Naive thymus-derived CD4-positive, alpha-beta T cell (primary cell): ENCODE results near the gene DCXR. TPM values are rescaled to one million over a fixed set of nuclear protein-coding genes. Genes with fewer than 3 reads are reported as not detected.

Experiments used
- ATAC-seq: fragments of 150-1000 bp; cut with Tn5 transposase; 2 replicates; pipeline ENCODE4 v1.10.0; 2021; ENCODE audit warnings: mild to moderate bottlenecking, moderate library complexity
- CTCF ChIA-PET: fragments of 350-600 bp; sonication (Branson Sonifier 250); formaldehyde crosslinking; loops from one replicate; lab custom pipeline; 2021; ENCODE audit warnings: antibody characterized with exemption; lab: Charles Lee
- POLR2A ChIA-PET: fragments of 350-600 bp; sonication (Branson Sonifier 250); formaldehyde crosslinking; loops from one replicate; lab custom pipeline; 2021; ENCODE audit warnings: antibody characterized with exemption, inconsistent platforms; lab: Charles Lee
- DNase-seq, 9 donors: peaks; one replicate each; pipeline versions ENCODE4 v3.0.0 to v3.0.0-alpha.2; 2020 to 2022; ENCODE audit warnings: mixed read lengths in 1 of 9
- H3K27ac ChIP-seq: one replicate; pipeline ENCODE4 v1.7.0; 2013; ENCODE audit warnings: mild to moderate bottlenecking, low read depth, low read length, moderate library complexity
- H3K27me3 ChIP-seq, 2 donors: one replicate each; pipeline ENCODE4 v1.7.0; 2013; ENCODE audit warnings: low read length in 2 of 2, mild to moderate bottlenecking in 2 of 2, moderate library complexity in 2 of 2; ENCODE audit not compliant: control insufficient read depth in 2 of 2, insufficient read depth in 2 of 2
- H3K36me3 ChIP-seq, 3 experiments: 1 replicate in 2 of 3; 2 replicates in 1 of 3; pipeline ENCODE4 v1.7.0; 2013; ENCODE audit warnings: low read length in 3 of 3, mild to moderate bottlenecking in 3 of 3, moderate library complexity in 1 of 3; ENCODE audit not compliant: insufficient read depth in 3 of 3, control insufficient read depth in 2 of 3
- H3K4me1 ChIP-seq, 2 donors: one replicate each; pipeline ENCODE4 v1.7.0; 2013; ENCODE audit warnings: low read length in 2 of 2, mild to moderate bottlenecking in 2 of 2, moderate library complexity in 1 of 2; ENCODE audit not compliant: control insufficient read depth in 2 of 2, insufficient read depth in 2 of 2
- H3K4me3 ChIP-seq: 2 replicates; pipeline ENCODE4 v1.7.0; 2013; ENCODE audit warnings: mild to moderate bottlenecking, low read length
- H3K9me3 ChIP-seq, 3 experiments: 1 replicate in 2 of 3; 2 replicates in 1 of 3; pipeline ENCODE4 v1.7.0; 2013; ENCODE audit warnings: low read length in 3 of 3; ENCODE audit not compliant: control insufficient read depth in 2 of 3
- H3K27ac Mint-ChIP-seq, 9 donors: one replicate each; pipeline ENCODE4 v1.8.0; 2020 to 2022; ENCODE audit warnings: mixed read lengths in 9 of 9, mild to moderate bottlenecking in 8 of 9, moderate library complexity in 5 of 9, inconsistent platforms in 2 of 9
- H3K27me3 Mint-ChIP-seq, 5 donors: one replicate each; pipeline ENCODE4 v1.8.0; 2021 to 2022; ENCODE audit warnings: mixed read lengths in 5 of 5, mild to moderate bottlenecking in 1 of 5
- H3K36me3 Mint-ChIP-seq, 5 donors: one replicate each; pipeline ENCODE4 v1.8.0; 2020 to 2022; ENCODE audit warnings: mixed read lengths in 5 of 5, mild to moderate bottlenecking in 3 of 5, inconsistent platforms in 1 of 5
- H3K4me1 Mint-ChIP-seq, 7 donors: one replicate each; pipeline ENCODE4 v1.8.0; 2020 to 2022; ENCODE audit warnings: mixed read lengths in 7 of 7, mild to moderate bottlenecking in 3 of 7, inconsistent platforms in 1 of 7
- H3K4me3 Mint-ChIP-seq, 10 donors: one replicate each; pipeline ENCODE4 v1.8.0; 2020 to 2022; ENCODE audit warnings: mild to moderate bottlenecking in 10 of 10, mixed read lengths in 10 of 10, moderate library complexity in 6 of 10, inconsistent platforms in 2 of 10
- H3K9me3 Mint-ChIP-seq, 11 donors: one replicate each; pipeline ENCODE4 v1.8.0; 2020 to 2022; ENCODE audit warnings: mixed read lengths in 11 of 11, mild to moderate bottlenecking in 4 of 11, inconsistent platforms in 1 of 11, moderate library complexity in 1 of 11
- intact Hi-C, 2 donors: fragments of 100-400 bp; cut with micrococcal nuclease; formaldehyde crosslinking; loops; one replicate each; pipeline ENCODE4 v1.15.1; 2023
- polyA plus RNA-seq, 2 donors: library from polyadenylated mRNA; unstranded; fragments of 300-500 nt; fragmentation: Illumina TruSeq; gene quantifications; one replicate each; pipeline ENCODE4 v1.2.3, GENCODE V29; 2021
- total RNA-seq, 6 experiments: library from RNA in 5 of 6; stranded (reverse) in 5 of 6; gene quantifications; 1 replicate in 5 of 6; 2 replicates in 1 of 6; pipeline ENCODE4 v1.2.3 and lab custom pipeline; 2021 to 2026

The DCXR gene
- total and polyA plus RNA-seq, 7 experiments from 2014 or later, result 63.0 to 228 (median 98.4) TPM

- Mint-ChIP-seq H3K27ac (peak overlapping the region in 1 of 9 donors; percentile 5), H3K4me1 (peaks cover 11 to 24% (median 15%) of the 10 kb centered on the region in 7 donors), H3K9me3 (peaks cover 0 to 2% (median 0%) of the 10 kb centered on the region in 11 donors), H3K4me3 (peak overlapping the region; percentile 13 to 74 (median 40)), H3K36me3 (peaks cover 0 to 10% (median 6%) of the 10 kb centered on the region in 5 donors), H3K27me3 (no peaks in the 10 kb centered on the region)
- Histone ChIP-seq H3K27ac (no peak overlapping the region), H3K4me1 (peaks cover 14 to 17% of the 10 kb centered on the region in 2 donors), H3K36me3 (peaks cover 0 to 12% (median 0%) of the 10 kb centered on the region in 3 experiments), H3K4me3 (no peak overlapping the region), H3K27me3 (no peaks in the 10 kb centered on the region), H3K9me3 (no peaks in the 10 kb centered on the region)
- intact Hi-C loops, result loop anchor here (2.0 to 10.0 kb wide), 5 partner anchors 63 to 423 kb away; partner anchors contain the start of genes ARL16 (in 1 of the 2), CYBC1 (in 1 of the 2), FASN (in 1 of the 2) and HGS (in 1 of the 2)
- ChIA-PET CTCF (no interaction called here), POLR2A (interaction anchor here (5.8 kb wide), 1 partner anchor 122 kb away, joined by 29 read pairs; no protein-coding TSS in a partner anchor)
- peak; percentile 31 for ATAC-seq
- DNase-seq, result peak in 3 of 9 donors; percentile 25 to 61 (median 32)
These were observed 5.4 kb downstream of the DCXR start for GRCh38 chr17:82031885-82032627.

GRCh38 chr17:82031303-82031884 is 6.1 kb downstream of the DCXR start, which contains the start of gene RAC3:
RAC3 (plus strand) TSS chr17:82031678; CDS start chr17:82031762, 84 bp downstream.
- peak within 1 kb of the TSS; percentile 48 for H3K27ac ChIP-seq
- no peaks in the 10 kb centered on the region for H3K27me3 ChIP-seq
- peak within 1 kb of the TSS; percentile 60 for H3K4me3 ChIP-seq
- Mint-ChIP-seq H3K27me3 (no peaks in the 10 kb centered on the region), H3K27ac (peak within 1 kb of the TSS in 6 of 9 donors; percentile 36 to 85 (median 65)), H3K36me3 (peaks cover 0 to 10% (median 6%) of the 10 kb centered on the region in 5 donors), H3K4me3 (peak within 1 kb of the TSS; percentile 77 to 91 (median 86)), H3K9me3 (peaks cover 0 to 2% (median 0%) of the 10 kb centered on the region in 11 donors), H3K4me1 (peaks cover 11 to 22% (median 16%) of the 10 kb centered on the region in 7 donors)
- DNase-seq, result no peak
- intact Hi-C loops, result loop anchor here (2.0 to 10.0 kb wide), 5 partner anchors 63 to 423 kb away; partner anchors contain the start of genes ARL16 (in 1 of the 2), CYBC1 (in 1 of the 2), FASN (in 1 of the 2) and HGS (in 1 of the 2)
- POLR2A ChIA-PET, result interaction anchor here (5.8 kb wide), 1 partner anchor 122 kb away, joined by 29 read pairs; no protein-coding TSS in a partner anchor
- CTCF ChIA-PET, result interaction anchor here (1.0 to 4.5 kb wide), 3 partner anchors 67 to 124 kb away, joined by 3 to 27 read pairs (median 10); partner anchors contain the start of gene FASN
- H3K4me1 ChIP-seq, result peaks cover 8 to 17% of the 10 kb centered on the region in 2 donors
- ATAC-seq, result no peak
- peaks cover 0 to 12% (median 0%) of the 10 kb centered on the region in 3 experiments for H3K36me3 ChIP-seq
- no peaks in the 10 kb centered on the region for H3K9me3 ChIP-seq

DNA sequence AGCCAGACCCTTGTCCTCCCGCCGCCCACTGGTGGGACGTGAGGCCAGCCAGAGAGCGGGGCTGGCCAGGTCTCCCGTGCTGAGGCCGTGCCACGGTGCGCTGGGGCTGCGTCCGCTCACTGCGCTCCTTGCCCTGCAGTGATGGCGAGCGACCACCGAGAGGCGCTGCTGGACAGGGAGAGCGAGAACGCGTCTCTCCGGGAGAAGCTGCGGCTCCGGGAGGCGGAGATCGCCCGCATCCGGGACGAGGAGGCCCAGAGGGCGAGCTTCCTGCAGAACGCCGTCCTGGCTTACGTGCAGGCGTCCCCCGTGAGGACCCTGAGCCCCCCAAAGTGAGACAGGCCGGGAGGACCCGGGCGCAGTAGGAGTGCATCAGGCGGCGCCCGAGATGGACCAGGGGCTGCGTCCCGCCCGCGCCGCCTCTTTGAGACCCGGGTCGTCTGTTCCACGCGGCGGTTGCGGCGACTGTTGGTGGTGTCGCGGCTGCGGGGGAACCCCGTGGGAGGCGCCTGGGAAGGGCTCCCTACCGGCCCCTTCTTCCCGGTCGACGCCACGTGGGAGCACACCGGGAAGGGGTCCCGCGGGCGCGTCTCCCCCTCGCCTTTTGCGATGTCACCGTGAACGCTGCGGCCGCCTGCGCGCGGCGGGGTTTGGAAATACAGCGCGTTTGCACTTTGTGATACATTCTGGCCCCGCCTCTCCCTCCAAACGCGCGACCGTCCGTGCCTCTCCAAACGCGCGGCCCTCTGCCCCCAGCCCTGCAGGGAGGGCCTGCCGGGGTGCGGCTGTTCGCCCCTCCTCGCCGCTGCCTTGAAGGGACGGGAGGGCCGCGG is 6.8 kb downstream of the DCXR start:
- peak overlapping the region; percentile 60 for H3K4me3 ChIP-seq
- Mint-ChIP-seq H3K4me3 (peak overlapping the region; percentile 77 to 91 (median 86)), H3K9me3 (peaks cover 0 to 2% (median 0%) of the 10 kb centered on the region in 11 donors), H3K27me3 (no peaks in the 10 kb centered on the region), H3K4me1 (peaks cover 10 to 16% (median 16%) of the 10 kb centered on the region in 7 donors), H3K27ac (peak overlapping the region in 6 of 9 donors; percentile 36 to 85 (median 65)), H3K36me3 (peaks cover 0 to 11% (median 6%) of the 10 kb centered on the region in 5 donors)
- no peaks in the 10 kb centered on the region for H3K9me3 ChIP-seq
- intact Hi-C loops, result loop anchor here (1.0 to 10.0 kb wide), 10 partner anchors 64 to 524 kb away; partner anchors contain the start of genes FASN (in 2 of the 2), ARL16 (in 1 of the 2), CYBC1 (in 1 of the 2) and HGS (in 1 of the 2)
- CTCF ChIA-PET, result interaction anchor here (0.9 to 4.5 kb wide), 10 partner anchors 68 to 287 kb away, joined by 3 to 27 read pairs (median 4); partner anchors contain the start of genes CD7 and FASN
- peaks cover 0 to 12% (median 0%) of the 10 kb centered on the region in 3 experiments for H3K36me3 ChIP-seq
- peak overlapping the region; percentile 48 for H3K27ac ChIP-seq
- ATAC-seq (peak; percentile 94), DNase-seq (peak; percentile 73 to 92 (median 86))
- H3K4me1 ChIP-seq, result peaks cover 7 to 12% of the 10 kb centered on the region in 2 donors
- POLR2A ChIA-PET, result interaction anchor here (0.6 to 5.8 kb wide), 11 partner anchors 62 to 272 kb away, joined by 3 to 29 read pairs (median 3); partner anchors contain the start of gene NOTUM
- H3K27me3 ChIP-seq, result no peaks in the 10 kb centered on the region

DNA sequence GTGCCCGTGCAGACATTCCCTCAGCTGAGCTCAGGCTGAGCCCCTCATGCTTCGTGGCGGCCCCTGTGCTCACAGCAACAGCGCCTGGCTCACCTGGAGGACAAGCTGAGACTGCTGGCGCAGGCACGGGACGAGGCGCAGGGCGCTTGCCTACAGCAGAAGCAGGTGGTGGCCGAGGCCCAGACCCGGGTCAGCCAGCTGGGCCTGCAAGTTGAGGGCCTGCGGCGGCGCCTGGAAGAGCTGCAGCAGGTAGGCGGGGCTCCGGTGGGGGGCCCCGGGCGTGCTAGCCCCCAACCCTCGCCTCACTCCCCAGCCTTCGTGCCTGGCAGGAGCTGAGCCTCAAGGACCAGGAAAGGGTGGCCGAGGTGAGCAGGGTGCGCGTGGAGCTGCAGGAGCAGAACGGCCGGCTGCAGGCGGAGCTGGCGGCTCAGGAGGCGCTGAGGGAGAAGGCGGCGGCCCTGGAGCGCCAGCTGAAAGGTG is 7.5 kb downstream of the DCXR start:
- Mint-ChIP-seq H3K4me1 (peaks cover 3 to 10% (median 9%) of the 10 kb centered on the region in 7 donors), H3K27me3 (no peaks in the 10 kb centered on the region), H3K27ac (no peak overlapping the region), H3K36me3 (peaks cover 0 to 8% (median under 1%) of the 10 kb centered on the region in 5 donors), H3K4me3 (peak overlapping the region in 8 of 10 donors; percentile 25 to 86 (median 68)), H3K9me3 (peaks cover 0 to 2% (median 0%) of the 10 kb centered on the region in 11 donors)
- Histone ChIP-seq H3K9me3 (no peaks in the 10 kb centered on the region), H3K4me3 (no peak overlapping the region), H3K27ac (no peak overlapping the region), H3K36me3 (peaks cover 0 to 12% (median 0%) of the 10 kb centered on the region in 3 experiments), H3K4me1 (peaks cover 7 to 10% of the 10 kb centered on the region in 2 donors), H3K27me3 (no peaks in the 10 kb centered on the region)
- CTCF ChIA-PET, result interaction anchor here (0.9 to 4.5 kb wide), 10 partner anchors 10 to 287 kb away, joined by 3 to 27 read pairs (median 4); partner anchors contain the start of gene CD7
- DNase-seq (no peak), ATAC-seq (no peak)
- intact Hi-C loops, result loop anchor here (1.0 to 10.0 kb wide), 10 partner anchors 65 to 524 kb away; partner anchors contain the start of genes FASN (in 2 of the 2), ARL16 (in 1 of the 2), CYBC1 (in 1 of the 2) and HGS (in 1 of the 2)
- POLR2A ChIA-PET, result interaction anchor here (0.7 to 5.8 kb wide), 10 partner anchors 70 to 272 kb away, joined by 3 to 29 read pairs (median 4); partner anchors contain the start of gene NOTUM

- Mint-ChIP-seq H3K4me1 (peaks cover 0 to 9% (median 8%) of the 10 kb centered on the region in 7 donors), H3K4me3 (peak overlapping the region in 8 of 10 donors; percentile 25 to 86 (median 54)), H3K36me3 (peaks cover 0 to 6% (median 0%) of the 10 kb centered on the region in 5 donors), H3K27me3 (no peaks in the 10 kb centered on the region), H3K27ac (peak overlapping the region in 2 of 9 donors; percentile 12 to 29), H3K9me3 (peaks cover 0 to 2% (median 0%) of the 10 kb centered on the region in 11 donors)
- ATAC-seq, result no peak
- POLR2A ChIA-PET, result interaction anchor here (1.3 to 5.8 kb wide), 3 partner anchors 77 to 124 kb away, joined by 3 to 29 read pairs (median 5); no protein-coding TSS in a partner anchor
- CTCF ChIA-PET, result interaction anchor here (0.5 to 4.5 kb wide), 8 partner anchors 8 to 172 kb away, joined by 3 to 27 read pairs (median 8); partner anchors contain the start of gene DCXR
- Histone ChIP-seq H3K27me3 (no peaks in the 10 kb centered on the region), H3K36me3 (peaks cover 0 to 6% (median 0%) of the 10 kb centered on the region in 3 experiments), H3K9me3 (no peaks in the 10 kb centered on the region), H3K4me3 (no peak overlapping the region), H3K27ac (no peak overlapping the region), H3K4me1 (peaks cover 7 to 10% of the 10 kb centered on the region in 2 donors)
- no peak for DNase-seq
- intact Hi-C loops, result no loop called here
These were observed 8.1 kb downstream of the DCXR start for GRCh38 chr17:82029391-82029790.
